Small intestine (tissue), 7 donors: ENCODE results near the gene ILRUN. TPM values are rescaled to one million over a fixed set of nuclear protein-coding genes. Genes with fewer than 3 reads are reported as not detected.
"Not testable (repeated sequence)": the region's sequence is repeated elsewhere in the genome, so short reads cannot be mapped to it uniquely, and the experiment has no call there.

Experiments used
- DNase-seq, 2 donors: peaks; one replicate each; pipeline versions ENCODE4 v3.0.0 to v3.0.0-alpha.2; 2013
- FAIRE-seq: peaks from 2 replicates; lab custom pipeline; 2012; peaks lifted over from hg19 to GRCh38; lab: Jason Lieb, UNC
- H3K27ac ChIP-seq, 3 donors: one replicate each; pipeline ENCODE4 v1.5.1; 2013; ENCODE audit warnings: low read length in 2 of 3, mild to moderate bottlenecking in 2 of 3, control low read depth in 1 of 3, inconsistent platforms in 1 of 3, low read depth in 1 of 3, moderate library complexity in 1 of 3
- H3K27me3 ChIP-seq, 3 donors: one replicate each; pipeline ENCODE4 v1.6.1; 2013; ENCODE audit warnings: low read length in 3 of 3, inconsistent platforms in 1 of 3; ENCODE audit not compliant: control insufficient read depth in 3 of 3, insufficient read depth in 3 of 3
- H3K36me3 ChIP-seq, 3 donors: one replicate each; pipeline ENCODE4 v1.6.1; 2013; ENCODE audit warnings: low read length in 3 of 3, inconsistent platforms in 1 of 3, low read depth in 1 of 3, mild to moderate bottlenecking in 1 of 3, moderate library complexity in 1 of 3; ENCODE audit not compliant: control insufficient read depth in 3 of 3, insufficient read depth in 2 of 3
- H3K4me1 ChIP-seq, 3 donors: one replicate each; pipeline ENCODE4 v1.6.1; 2013; ENCODE audit warnings: low read length in 2 of 3, inconsistent platforms in 1 of 3, low read depth in 1 of 3, mild to moderate bottlenecking in 1 of 3, moderate library complexity in 1 of 3; ENCODE audit not compliant: control insufficient read depth in 3 of 3, insufficient read depth in 2 of 3
- H3K4me3 ChIP-seq, 3 donors: one replicate each; pipeline ENCODE4 v1.5.1; 2013; ENCODE audit warnings: low read length in 3 of 3, control low read depth in 1 of 3, inconsistent platforms in 1 of 3, low read depth in 1 of 3, mild to moderate bottlenecking in 1 of 3, moderate library complexity in 1 of 3
- H3K9me3 ChIP-seq, 2 donors: one replicate each; pipeline ENCODE4 v1.6.1; 2013; ENCODE audit warnings: low read depth in 1 of 2, low read length in 1 of 2; ENCODE audit not compliant: control insufficient read depth in 2 of 2, insufficient read depth in 1 of 2
- WGBS, 3 donors: extraction: QIAGEN DNeasy Blood & Tissue Kit; methylation state at CpG; one replicate each; pipeline ENCODE4 v1.1.7; 2013; 5-methylcytosine and 5-hydroxymethylcytosine counted together
- polyA plus RNA-seq, 4 donors: library from polyadenylated mRNA; stranded (reverse) in 3 of 4; unstranded in 1 of 4; fragments of 200-250 nt in 3 of 4; fragments of 120-200 nt in 1 of 4; gene quantifications; one replicate each; pipeline versions ENCODE4 v1.2.1 to v1.2.3, GENCODE V29; 2013
- donor health status: healthy with polysubstance abuse.
- donor health status: control.
- donor health status: control.
- donor health status: Bipolar disorder and iron deficiency.
- donor health status: healthy.

Gene ILRUN
- polyA plus RNA-seq, 4 donors = 44.3 to 53.5 (median 47.3) TPM

DNA sequence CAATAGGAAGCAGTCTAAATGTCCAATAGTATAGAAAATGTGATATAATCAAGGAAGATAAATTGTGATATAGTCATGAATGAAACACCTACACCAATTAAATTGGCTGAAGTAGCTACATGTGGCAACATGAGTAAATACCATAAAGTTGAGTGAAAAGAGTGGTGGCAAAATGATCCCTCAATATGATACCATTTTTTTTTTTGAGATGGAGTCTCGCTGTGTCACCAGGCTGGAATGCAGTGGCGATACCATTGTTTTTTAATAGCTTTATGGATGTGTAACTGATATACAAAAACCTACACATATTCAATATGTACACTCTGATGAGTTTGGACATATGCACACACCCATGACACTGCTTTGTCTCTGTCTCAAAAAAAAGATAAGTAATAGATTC is 20.9 kb upstream of the ILRUN start:
- FAIRE-seq = no peak
- no peak for DNase-seq
- H3K36me3 ChIP-seq = no peaks in the 10 kb centered on the region
- no peak overlapping the region for H3K4me3 ChIP-seq
- 87 to 97% (median 90%) methylated on average over 2 of the region's 2 CpGs for WGBS, 3 donors
- H3K9me3 ChIP-seq = no peaks in the 10 kb centered on the region
- peaks cover 0 to 5% (median 0%) of the 10 kb centered on the region in 3 donors for H3K4me1 ChIP-seq
- no peak overlapping the region for H3K27ac ChIP-seq
- no peaks in the 10 kb centered on the region for H3K27me3 ChIP-seq

DNA sequence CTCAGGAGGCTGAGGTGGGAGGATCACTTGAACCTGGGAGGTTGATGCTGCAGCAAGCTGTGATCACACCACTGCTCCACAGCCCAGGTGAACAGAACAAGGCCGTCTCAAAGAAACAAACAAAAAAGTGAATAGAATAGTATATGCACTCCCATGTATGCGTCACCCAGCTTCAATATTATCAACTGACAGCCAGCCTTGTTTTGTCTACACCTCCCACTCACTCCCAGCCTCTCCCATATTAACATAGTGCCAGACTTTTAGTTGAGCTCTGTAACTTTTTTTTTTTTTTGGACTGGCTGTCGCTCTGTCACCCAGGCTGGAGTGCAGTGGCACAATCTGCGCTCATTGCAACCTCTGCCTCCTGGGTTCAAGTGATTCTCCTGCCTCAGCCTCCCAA is 18.1 kb upstream of the ILRUN start:
- Histone ChIP-seq H3K27me3 (no peaks in the 10 kb centered on the region), H3K4me1 (peaks cover 0 to 5% (median 0%) of the 10 kb centered on the region in 3 donors), H3K36me3 (no peaks in the 10 kb centered on the region), H3K27ac (no peak overlapping the region), H3K4me3 (no peak overlapping the region), H3K9me3 (no peaks in the 10 kb centered on the region)
- 91 to 94% (median 91%) methylated on average over 4 of the region's 4 CpGs for WGBS, 3 donors
- DNase-seq (no peak), FAIRE-seq (no peak)

DNA sequence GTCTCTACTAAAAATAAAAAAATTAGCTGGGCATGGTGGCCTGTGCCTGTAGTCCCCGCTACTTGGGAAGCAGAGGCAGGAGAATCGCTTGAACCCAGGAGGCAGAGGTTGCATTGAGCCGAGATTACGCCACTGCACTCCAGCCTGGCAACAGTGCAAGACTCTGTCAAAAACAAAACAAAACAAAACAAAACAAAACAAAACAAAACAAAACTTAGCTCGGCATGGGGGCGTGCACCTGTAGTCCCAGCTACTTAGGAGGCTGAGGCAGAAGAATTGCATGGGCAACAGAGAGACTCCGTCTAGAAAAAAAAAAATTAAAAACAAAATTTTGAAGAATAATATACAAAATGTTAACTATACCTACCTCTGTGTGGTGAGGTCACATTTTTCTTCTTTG is 16.3 kb upstream of the ILRUN start:
- DNase-seq, H3K9me3 ChIP-seq, FAIRE-seq, H3K36me3 ChIP-seq, H3K4me1 ChIP-seq, H3K4me3 ChIP-seq, H3K27ac ChIP-seq, H3K27me3 ChIP-seq: not testable (repeated sequence)
- WGBS, 3 donors = 84 to 91% (median 90%) methylated on average over 7 of the region's 7 CpGs

DNA sequence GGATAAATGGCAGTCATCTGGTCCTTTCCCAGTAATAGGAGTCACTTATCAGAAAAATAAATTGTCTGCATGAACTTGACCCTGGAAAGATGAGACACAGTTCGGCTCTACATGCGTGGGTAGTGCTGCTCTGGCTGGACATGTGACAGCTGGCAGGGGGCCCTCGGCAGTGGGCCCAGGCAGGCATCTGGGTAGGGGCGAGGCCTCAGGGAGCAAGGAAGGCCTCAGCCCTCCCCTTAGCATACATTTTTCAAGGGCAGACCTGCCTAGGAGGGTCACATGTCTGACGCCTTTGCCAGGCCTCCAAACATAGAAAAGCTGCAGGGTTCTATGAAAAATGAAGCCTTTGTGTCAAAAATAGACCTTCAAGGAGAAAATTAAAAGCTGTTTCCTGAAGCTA is 12.8 kb upstream of the ILRUN start:
- WGBS, 3 donors = 37 to 64% (median 54%) methylated on average over 5 of the region's 5 CpGs

DNA sequence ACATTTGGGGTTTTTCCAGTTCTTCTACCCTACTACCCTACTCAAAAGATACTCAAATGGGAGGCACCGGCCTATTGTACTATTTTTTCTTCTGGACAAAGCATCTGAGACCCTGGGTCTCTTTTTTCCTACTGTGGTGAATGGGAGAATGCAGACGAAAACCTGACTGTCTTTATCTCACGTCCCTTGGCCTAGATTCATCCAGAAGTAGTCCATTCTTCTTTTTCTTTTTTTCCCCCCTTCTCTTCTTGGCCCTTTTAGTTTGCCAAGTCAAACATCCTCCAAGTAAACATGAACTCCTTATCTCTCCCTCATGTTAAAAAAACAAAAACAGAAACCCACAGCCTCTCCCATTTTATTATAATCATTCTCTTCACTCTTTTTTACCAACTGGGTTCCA is 8.7 kb upstream of the ILRUN start:
- no peak overlapping the region for H3K4me3 ChIP-seq
- no peak for FAIRE-seq
- WGBS, 3 donors = 59 to 65% (median 63%) methylated on average over 3 of the region's 3 CpGs
- no peak for DNase-seq
- H3K27ac ChIP-seq = no peak overlapping the region
- H3K36me3 ChIP-seq = no peaks in the 10 kb centered on the region
- no peaks in the 10 kb centered on the region for H3K9me3 ChIP-seq
- H3K4me1 ChIP-seq = no peaks in the 10 kb centered on the region
- no peaks in the 10 kb centered on the region for H3K27me3 ChIP-seq

More for the DNA sequence above, 12.8 kb upstream of the ILRUN start:
- Histone ChIP-seq H3K4me3 (no peak overlapping the region), H3K9me3 (no peaks in the 10 kb centered on the region), H3K27me3 (no peaks in the 10 kb centered on the region), H3K4me1 (no peaks in the 10 kb centered on the region), H3K27ac (peak overlapping the region in 1 of 3 donors; percentile 1), H3K36me3 (no peaks in the 10 kb centered on the region)
- no peak for FAIRE-seq
- peak in 1 of 2 donors; percentile 33 for DNase-seq

DNA sequence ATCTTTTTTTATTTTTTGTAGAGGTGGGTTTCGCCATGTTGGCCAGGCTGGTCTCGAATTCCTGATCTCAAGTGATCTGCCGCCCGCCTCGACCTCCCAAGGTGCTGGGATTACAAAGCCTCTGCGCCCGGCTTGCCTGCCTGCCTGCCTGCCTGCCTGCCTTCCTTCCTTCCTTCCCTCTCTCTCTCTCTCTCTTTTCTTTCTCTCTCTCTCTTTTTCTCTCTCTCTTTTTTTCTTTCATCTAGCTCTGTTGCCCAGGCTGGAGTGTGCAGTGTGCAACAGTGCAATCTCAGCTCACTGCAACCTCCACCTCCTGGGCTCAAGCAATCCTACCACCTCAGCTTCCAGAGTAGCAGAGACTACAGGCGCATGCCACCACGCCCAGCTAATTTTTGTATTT is 4.6 kb upstream of the ILRUN start:
- peaks cover 0 to 2% (median 0%) of the 10 kb centered on the region in 3 donors for H3K4me1 ChIP-seq
- H3K9me3 ChIP-seq = no peaks in the 10 kb centered on the region
- DNase-seq = no peak
- WGBS, 3 donors = 87 to 92% (median 88%) methylated on average over 9 of the region's 9 CpGs
- H3K27me3 ChIP-seq = no peaks in the 10 kb centered on the region
- no peak overlapping the region for H3K4me3 ChIP-seq
- no peaks in the 10 kb centered on the region for H3K36me3 ChIP-seq
- no peak overlapping the region for H3K27ac ChIP-seq
- no peak for FAIRE-seq

DNA sequence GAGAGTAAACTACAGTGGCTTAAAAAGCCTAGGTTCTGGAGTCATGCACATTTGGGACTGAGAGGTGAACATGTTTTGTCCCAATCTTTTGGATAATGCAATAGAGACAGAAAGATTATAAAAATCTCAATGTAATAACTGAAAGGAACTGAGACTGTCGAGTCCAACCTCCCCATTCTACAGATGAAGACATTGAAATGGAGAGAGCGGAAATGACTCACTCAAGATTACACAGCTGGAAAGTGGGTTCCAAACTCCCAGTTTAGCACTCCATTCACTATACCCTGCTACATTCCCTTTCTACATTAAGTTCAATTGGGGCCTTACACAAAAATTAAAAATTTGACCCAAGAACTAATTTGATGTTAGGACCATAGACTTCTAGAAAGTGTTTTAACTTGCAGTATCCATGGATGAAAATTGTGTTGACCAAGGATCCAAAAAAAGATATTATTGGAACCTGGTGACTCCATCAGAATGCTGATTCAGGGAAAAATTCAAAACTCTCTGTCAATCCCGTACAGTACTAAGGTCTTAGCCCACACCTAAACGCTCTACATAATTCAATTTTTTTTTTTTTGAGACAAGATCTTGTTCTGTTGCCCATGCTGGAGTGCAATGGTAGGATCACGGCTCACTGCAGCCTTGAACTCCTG is 1.5 kb upstream of the ILRUN start:
- Histone ChIP-seq H3K9me3 (no peaks in the 10 kb centered on the region), H3K27me3 (no peaks in the 10 kb centered on the region), H3K36me3 (peaks cover 0 to 6% (median 0%) of the 10 kb centered on the region in 3 donors), H3K4me1 (peaks cover 0 to 10% (median 4%) of the 10 kb centered on the region in 3 donors), H3K4me3 (no peak overlapping the region), H3K27ac (no peak overlapping the region)
- FAIRE-seq (no peak), DNase-seq (no peak)
- WGBS, 3 donors = 85 to 96% (median 91%) methylated on average over 5 of the region's 5 CpGs

DNA sequence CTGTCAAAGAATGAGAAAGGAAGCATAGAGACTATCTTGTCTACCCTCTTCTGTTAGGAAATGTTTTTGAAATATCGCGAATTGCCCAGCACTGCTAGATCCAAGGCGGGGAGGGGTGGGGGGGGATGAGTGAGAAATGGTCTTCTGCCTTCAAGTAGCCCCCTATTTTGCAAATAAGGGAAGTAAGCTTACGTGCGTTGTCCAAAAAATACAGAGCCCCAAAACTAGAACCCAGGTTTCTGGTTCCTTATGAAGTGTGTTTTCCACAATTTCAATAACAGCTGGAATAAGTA is 923 bp upstream of the ILRUN start:
- 52 to 72% (median 58%) methylated on average over 5 of the region's 5 CpGs for WGBS, 3 donors
- Histone ChIP-seq H3K9me3 (no peaks in the 10 kb centered on the region), H3K36me3 (peaks cover 0 to 8% (median 0%) of the 10 kb centered on the region in 3 donors), H3K27me3 (no peaks in the 10 kb centered on the region), H3K4me1 (peaks cover 3 to 10% (median 4%) of the 10 kb centered on the region in 3 donors), H3K27ac (peak overlapping the region in 2 of 3 donors; percentile 63 to 89), H3K4me3 (peak overlapping the region in 2 of 3 donors; percentile 69 to 99)
- FAIRE-seq (no peak), DNase-seq (no peak)
